NCI-H446 treated with DMSO at 0.1 percent for 48 hours (cell line): ENCODE measurements around the gene ZNF385C.

ENCODE experiments used
- DNase-seq: peaks from one replicate; lab custom pipeline; 2025; lab: John Stamatoyannopoulos, UW

ZNF385C gene

DNA sequence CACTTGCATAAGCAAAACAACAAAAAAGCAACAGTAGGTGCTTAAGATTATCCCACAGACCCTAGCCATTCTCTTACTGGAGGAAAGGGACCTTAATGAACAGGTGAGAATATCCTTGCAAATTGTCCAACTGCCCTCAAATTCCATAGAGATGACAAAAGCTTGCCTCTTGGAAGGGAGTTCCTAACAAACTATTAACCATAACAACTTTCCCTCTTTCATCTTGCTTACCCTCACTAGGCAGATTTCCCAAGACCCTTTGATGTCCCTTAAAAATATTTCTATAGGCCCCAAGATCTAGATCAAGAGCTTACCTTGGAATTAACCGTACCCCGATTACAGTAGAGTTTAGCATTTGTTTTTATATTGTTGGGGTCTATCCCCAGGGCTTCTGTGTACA lies 109.9 kb downstream of the ZNF385C start:
- DNase-seq, result no peak

DNA sequence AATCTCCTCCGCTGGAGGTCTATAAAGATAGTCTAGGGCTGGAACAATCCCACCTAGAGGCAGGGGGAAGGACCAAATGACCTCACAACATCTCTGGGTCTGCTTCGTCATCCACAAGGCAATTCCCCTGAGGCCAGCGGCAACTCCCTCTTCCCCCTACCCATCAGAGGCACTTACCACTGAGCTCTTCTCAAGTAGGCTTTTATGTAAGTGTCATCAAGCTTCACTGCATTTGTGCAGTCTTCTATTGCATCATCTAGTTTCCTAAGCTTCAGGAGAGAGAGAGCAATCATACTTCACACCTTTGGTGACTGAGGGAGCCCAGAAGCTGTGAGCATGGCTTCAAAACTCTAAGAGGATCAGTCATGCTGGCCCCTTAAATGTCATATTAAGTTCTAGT lies 110.6 kb downstream of the ZNF385C start:
- DNase-seq, result no peak

DNA sequence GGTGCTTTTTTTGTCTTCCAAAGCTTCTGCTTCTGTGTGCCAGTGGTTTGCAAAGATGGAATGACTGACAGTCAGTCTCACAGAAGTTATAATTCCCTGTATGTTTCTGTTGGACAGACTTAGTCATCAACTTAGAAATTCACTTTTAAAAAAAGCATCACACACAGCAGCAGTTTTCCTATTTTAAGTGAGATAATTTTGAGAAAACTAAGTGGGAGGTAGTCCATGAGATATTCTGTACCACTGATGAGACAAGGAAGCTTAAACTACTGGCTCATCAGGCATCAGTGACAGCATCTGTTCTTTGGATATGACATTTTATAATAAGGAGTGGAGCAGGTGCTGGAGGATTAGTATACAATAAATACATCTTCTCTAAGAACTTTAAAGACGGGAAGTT lies 111.6 kb downstream of the ZNF385C start:
- DNase-seq, result no peak

DNA sequence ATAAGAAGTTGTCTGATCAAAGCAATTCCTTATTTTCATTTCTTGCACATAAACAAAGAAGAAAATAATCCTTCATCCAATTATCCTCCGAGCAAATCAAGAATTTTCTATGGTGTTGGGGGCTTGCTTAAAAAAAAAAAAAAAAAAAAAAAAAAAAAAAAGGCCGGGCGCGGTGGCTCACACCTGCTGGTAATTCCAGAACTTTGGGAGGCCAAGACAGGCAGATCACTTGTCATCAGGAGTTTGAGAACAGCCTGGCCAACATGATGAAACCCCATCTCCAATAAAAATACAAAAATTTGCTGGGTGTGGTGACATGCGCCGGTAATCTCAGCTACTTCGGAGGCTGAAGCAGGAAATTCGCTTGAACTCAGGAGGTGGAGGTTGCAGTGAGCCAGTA lies 112.4 kb downstream of the ZNF385C start:
- no peak for DNase-seq

DNA sequence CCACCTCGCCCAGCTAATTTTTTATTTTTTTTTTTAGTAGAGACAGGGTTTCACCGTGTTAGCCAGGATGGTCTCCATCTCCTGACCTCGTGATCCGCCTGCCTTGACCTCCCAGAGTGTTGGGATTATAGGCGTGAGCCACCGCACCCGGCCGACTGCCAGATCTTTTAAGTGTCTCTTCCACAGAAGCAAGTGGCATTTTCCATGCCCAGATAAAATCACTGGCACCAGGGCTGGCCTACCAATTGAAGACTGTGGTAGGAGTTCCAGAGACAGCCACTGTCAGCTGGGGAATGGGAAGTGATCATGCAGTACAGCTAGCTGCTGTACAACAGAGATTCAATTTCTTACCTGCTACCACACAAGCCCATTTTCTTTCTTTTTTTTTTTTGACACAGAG lies 113.8 kb downstream of the ZNF385C start:
- no peak for DNase-seq

DNA sequence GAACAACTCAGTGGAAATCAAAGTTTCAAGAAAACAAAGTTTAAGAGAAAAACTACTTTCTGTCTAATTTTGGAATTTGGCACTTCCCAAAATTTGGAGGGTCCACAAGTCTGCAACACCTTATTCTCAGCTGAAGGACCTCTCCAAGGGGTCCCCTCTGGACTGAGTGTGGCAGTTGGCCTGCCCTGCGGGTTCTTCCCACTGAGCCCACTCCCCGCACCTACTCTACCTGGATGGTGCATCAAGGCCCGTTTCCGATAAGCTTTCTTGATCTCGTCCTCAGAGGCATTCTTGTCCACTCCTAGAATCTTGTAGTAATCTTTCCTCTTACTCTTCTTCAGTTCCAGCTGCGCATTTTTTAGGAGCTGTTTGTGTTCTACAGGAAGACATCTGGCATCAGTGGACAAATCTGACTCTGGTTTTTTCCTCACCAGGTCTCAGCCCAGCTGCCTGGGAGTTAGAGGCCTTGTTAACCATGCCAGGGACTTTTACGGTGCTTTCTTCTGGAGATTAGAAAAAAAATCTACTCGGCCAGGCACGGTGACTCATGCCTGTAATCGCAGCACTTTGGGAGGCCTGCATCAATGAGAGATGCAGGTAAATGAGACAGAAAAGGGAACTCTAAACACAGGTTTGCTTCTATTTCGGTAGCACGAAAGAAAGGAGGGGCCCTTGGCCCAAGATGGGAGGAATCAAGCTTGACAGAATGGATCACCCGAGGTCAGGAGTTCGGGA lies 116.1 kb downstream of the ZNF385C start:
- no peak for DNase-seq

DNA sequence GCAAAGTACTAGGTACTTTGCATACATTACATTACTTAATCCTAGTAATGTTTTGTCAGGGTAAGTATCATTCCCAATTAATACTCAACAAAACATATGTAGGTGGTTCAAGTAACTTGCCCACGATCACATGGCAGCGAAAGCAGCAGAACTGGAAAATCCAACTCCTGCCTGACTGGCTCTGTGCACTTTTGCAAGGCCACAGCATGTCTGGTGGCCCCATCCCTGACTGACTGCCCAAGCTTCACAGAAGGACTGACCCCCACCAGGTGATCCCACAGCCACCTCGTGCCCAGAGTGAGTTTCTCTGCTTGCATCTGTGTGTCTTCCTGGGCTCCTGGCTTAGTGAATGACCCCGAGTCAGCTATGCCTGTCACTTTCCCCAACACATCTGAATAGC lies 120.3 kb downstream of the ZNF385C start:
- no peak for DNase-seq

DNA sequence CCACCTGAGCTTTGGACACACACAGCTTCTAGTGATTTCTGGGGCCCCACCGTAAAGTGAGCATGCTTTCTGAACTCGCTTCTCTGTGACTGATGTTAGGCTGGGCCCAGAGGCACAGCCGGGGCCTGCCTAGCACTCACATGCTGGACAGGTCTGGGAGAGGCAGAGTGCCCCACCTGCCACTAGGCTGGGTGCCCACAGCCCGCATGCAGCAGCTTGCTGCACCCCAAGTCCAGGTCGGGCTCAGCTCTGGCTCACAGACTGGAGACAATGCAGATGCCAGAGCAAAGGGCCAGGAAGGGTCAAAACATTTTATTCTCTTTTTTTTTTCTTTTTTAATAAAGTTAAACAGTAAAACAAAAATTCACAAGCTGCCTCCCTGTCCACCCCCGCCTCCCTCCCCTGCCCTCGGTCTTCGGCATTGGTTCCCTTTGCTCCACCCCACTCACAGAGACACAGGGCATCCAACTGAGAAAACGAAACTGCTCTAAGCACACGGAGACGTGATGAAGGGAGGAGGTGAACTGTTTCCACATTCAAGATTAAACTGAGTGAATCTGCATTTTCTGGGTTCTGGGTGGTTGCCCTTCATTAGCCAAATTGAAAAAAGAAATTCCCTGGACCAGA lies 122.0 kb downstream of the ZNF385C start:
- DNase-seq, result no peak
